ENCODE results near the gene GTF2A1. TPM values are rescaled to one million over a fixed set of nuclear protein-coding genes. Genes with fewer than 3 reads are reported as not detected.

GTF2A1 gene
- total RNA-seq, 1 donor from 2014 or later, result 63.1 TPM

DNA sequence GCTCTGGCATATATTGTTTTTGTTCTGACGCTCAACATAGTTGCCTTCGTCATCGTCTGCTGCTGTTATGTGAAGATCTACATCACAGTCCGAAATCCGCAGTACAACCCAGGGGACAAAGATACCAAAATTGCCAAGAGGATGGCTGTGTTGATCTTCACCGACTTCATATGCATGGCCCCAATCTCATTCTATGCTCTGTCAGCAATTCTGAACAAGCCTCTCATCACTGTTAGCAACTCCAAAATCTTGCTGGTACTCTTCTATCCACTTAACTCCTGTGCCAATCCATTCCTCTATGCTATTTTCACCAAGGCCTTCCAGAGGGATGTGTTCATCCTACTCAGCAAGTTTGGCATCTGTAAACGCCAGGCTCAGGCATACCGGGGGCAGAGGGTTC is 77.0 kb downstream of the GTF2A1 start:
- no peak overlapping the region for H3K27ac Mint-ChIP-seq
- no peaks in the 10 kb centered on the region for H3K36me3 Mint-ChIP-seq
- Histone ChIP-seq H2AFZ (replicated peaks) (no peak overlapping the region), H3K79me2 (ENCODE audit: low read depth) (no peaks in the 10 kb centered on the region), H3K9ac (no peak overlapping the region), H3K4me1 (no peaks in the 10 kb centered on the region), H3K36me3 (no peaks in the 10 kb centered on the region), H3K27ac (no peak overlapping the region), H4K20me1 (ENCODE audit: low read depth) (no peaks in the 10 kb centered on the region), H3K9me3 (ENCODE audit: low read depth) (no peaks in the 10 kb centered on the region), H3K4me2 (no peak overlapping the region), H3F3A (ENCODE audit: low read depth) (no peaks in the 10 kb centered on the region), H3K27me3 (no peaks in the 10 kb centered on the region), H3K4me3 (no peak overlapping the region)
- TF ChIP-seq EZH2 (IDR thresholded peaks at IDR 0.05), result no peak
- H3K27me3 Mint-ChIP-seq (ENCODE audit: insufficient read depth, low read depth), result no peaks in the 10 kb centered on the region
- no peak for DNase-seq (ENCODE audit: low spot score)
- no peaks in the 10 kb centered on the region for H3K4me1 Mint-ChIP-seq
- H3K4me3 Mint-ChIP-seq, result no peak overlapping the region
- no peaks in the 10 kb centered on the region for H3K9me3 Mint-ChIP-seq

DNA sequence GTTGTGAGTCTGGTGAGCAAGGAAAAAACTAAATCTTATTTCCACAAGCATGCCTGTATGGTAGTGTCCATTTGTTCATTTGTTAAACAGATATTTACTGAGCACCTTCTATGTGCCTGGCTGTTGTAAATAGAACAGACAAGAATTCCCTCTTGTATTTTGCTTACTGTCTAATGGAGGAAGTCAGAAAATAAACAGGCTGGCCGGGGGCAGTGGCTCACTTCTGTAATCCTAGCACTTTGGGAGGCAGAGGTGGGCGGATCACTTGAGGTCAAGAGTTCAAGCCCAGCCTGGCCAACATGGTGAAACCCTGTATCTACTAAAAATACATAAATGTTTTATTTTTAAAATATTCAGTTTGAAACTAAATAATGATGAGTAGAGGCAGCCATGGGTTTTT is 79.3 kb downstream of the GTF2A1 start:
- Mint-ChIP-seq H3K27me3 (ENCODE audit: insufficient read depth, low read depth) (no peaks in the 10 kb centered on the region), H3K36me3 (no peaks in the 10 kb centered on the region), H3K4me3 (no peak overlapping the region), H3K9me3 (no peaks in the 10 kb centered on the region), H3K27ac (no peak overlapping the region), H3K4me1 (no peaks in the 10 kb centered on the region)
- Histone ChIP-seq H2AFZ (replicated peaks) (no peak overlapping the region), H3K4me2 (no peak overlapping the region), H3K27ac (no peak overlapping the region), H3F3A (ENCODE audit: low read depth) (no peaks in the 10 kb centered on the region), H3K9me3 (ENCODE audit: low read depth) (no peaks in the 10 kb centered on the region), H3K9ac (no peak overlapping the region), H3K36me3 (no peaks in the 10 kb centered on the region), H3K27me3 (no peaks in the 10 kb centered on the region), H3K4me1 (no peaks in the 10 kb centered on the region), H4K20me1 (ENCODE audit: low read depth) (no peaks in the 10 kb centered on the region), H3K4me3 (no peak overlapping the region), H3K79me2 (ENCODE audit: low read depth) (no peaks in the 10 kb centered on the region)
- no peak for DNase-seq (ENCODE audit: low spot score)
- TF ChIP-seq, protein P1, sequence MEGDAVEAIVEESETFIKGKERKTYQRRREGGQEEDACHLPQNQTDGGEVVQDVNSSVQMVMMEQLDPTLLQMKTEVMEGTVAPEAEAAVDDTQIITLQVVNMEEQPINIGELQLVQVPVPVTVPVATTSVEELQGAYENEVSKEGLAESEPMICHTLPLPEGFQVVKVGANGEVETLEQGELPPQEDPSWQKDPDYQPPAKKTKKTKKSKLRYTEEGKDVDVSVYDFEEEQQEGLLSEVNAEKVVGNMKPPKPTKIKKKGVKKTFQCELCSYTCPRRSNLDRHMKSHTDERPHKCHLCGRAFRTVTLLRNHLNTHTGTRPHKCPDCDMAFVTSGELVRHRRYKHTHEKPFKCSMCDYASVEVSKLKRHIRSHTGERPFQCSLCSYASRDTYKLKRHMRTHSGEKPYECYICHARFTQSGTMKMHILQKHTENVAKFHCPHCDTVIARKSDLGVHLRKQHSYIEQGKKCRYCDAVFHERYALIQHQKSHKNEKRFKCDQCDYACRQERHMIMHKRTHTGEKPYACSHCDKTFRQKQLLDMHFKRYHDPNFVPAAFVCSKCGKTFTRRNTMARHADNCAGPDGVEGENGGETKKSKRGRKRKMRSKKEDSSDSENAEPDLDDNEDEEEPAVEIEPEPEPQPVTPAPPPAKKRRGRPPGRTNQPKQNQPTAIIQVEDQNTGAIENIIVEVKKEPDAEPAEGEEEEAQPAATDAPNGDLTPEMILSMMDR (IDR thresholded peaks at IDR 0.05), result no peak
- TF ChIP-seq EZH2 (IDR thresholded peaks at IDR 0.05) (no peak), EZH2phosphoT487 (IDR thresholded peaks at IDR 0.05) (no peak)

DNA sequence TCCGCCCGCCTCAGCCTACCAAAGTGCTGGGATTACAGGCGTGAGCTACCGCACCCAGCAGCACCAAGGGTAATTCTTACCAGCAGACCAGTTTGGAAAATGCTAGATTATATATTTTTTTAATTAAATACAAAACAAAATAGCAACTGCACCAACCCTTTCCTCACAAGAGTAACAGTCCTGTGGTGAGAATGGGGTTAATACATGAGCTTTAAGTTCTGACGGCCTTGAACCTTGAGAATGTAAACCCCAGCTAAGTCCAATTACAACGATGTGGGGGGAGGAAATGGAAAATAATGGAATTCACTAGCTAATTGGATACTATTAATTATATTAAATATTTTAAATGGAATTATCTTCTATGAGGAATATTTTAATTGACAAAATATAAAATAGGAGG is 82.3 kb downstream of the GTF2A1 start:
- Histone ChIP-seq H3F3A (ENCODE audit: low read depth) (no peaks in the 10 kb centered on the region), H3K27ac (no peak overlapping the region), H3K27me3 (no peaks in the 10 kb centered on the region), H3K9ac (no peak overlapping the region), H4K20me1 (ENCODE audit: low read depth) (no peaks in the 10 kb centered on the region), H3K9me3 (ENCODE audit: low read depth) (no peaks in the 10 kb centered on the region), H3K4me1 (peaks cover 3% of the 10 kb centered on the region), H3K36me3 (no peaks in the 10 kb centered on the region), H2AFZ (replicated peaks) (no peak overlapping the region), H3K4me2 (no peak overlapping the region), H3K4me3 (no peak overlapping the region), H3K79me2 (ENCODE audit: low read depth) (no peaks in the 10 kb centered on the region)
- Mint-ChIP-seq H3K4me1 (no peaks in the 10 kb centered on the region), H3K27me3 (ENCODE audit: insufficient read depth, low read depth) (no peaks in the 10 kb centered on the region), H3K27ac (no peak overlapping the region), H3K9me3 (no peaks in the 10 kb centered on the region), H3K36me3 (no peaks in the 10 kb centered on the region), H3K4me3 (no peak overlapping the region)
- TF ChIP-seq EZH2phosphoT487 (IDR thresholded peaks at IDR 0.05) (no peak), EZH2 (IDR thresholded peaks at IDR 0.05) (no peak)
- TF ChIP-seq, protein P1 (IDR thresholded peaks at IDR 0.05), result no peak
- no peak for DNase-seq (ENCODE audit: low spot score)

DNA sequence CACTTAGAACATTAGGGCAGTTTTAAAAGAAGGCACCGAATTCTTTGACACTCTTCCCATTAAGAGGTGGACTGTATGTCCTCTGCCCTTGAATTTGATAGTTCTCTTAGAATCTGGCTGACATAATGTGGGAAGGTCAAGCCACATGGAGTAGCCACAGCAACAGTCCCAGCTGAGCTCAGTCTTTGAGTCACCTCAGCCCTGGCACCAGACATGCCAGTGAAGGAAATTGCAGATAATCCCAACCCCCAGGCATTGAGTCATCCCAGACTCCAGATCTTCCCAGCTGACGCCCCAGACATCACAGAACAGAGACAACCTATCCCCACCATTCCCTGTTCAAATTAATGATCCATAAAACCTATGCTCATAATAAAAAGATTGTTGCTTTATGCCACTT is 83.4 kb downstream of the GTF2A1 start:
- H3K27me3 Mint-ChIP-seq (ENCODE audit: insufficient read depth, low read depth), result no peaks in the 10 kb centered on the region
- TF ChIP-seq, protein P1 (IDR thresholded peaks at IDR 0.05), result no peak
- no peak for TF ChIP-seq EZH2phosphoT487 (IDR thresholded peaks at IDR 0.05)
- no peak for TF ChIP-seq EZH2 (IDR thresholded peaks at IDR 0.05)
- Histone ChIP-seq H3K4me2 (no peak overlapping the region), H3K36me3 (no peaks in the 10 kb centered on the region), H2AFZ (replicated peaks) (no peak overlapping the region), H3K27ac (no peak overlapping the region), H3F3A (ENCODE audit: low read depth) (no peaks in the 10 kb centered on the region), H3K9me3 (ENCODE audit: low read depth) (no peaks in the 10 kb centered on the region), H3K79me2 (ENCODE audit: low read depth) (no peaks in the 10 kb centered on the region), H3K4me1 (peaks cover 7% of the 10 kb centered on the region), H3K4me3 (no peak overlapping the region), H3K27me3 (no peaks in the 10 kb centered on the region), H3K9ac (no peak overlapping the region), H4K20me1 (ENCODE audit: low read depth) (no peaks in the 10 kb centered on the region)
- H3K4me1 Mint-ChIP-seq, result no peaks in the 10 kb centered on the region
- H3K36me3 Mint-ChIP-seq, result no peaks in the 10 kb centered on the region
- no peak overlapping the region for H3K27ac Mint-ChIP-seq
- H3K9me3 Mint-ChIP-seq, result no peaks in the 10 kb centered on the region
- DNase-seq (ENCODE audit: low spot score), result no peak
- H3K4me3 Mint-ChIP-seq, result no peak overlapping the region

All from neural progenitor cell (in vitro differentiated cells).